Fibroblast of lung (primary cell): ENCODE results near the gene DDX10. TPM values are rescaled to one million over a fixed set of nuclear protein-coding genes. Genes with fewer than 3 reads are reported as not detected.

ENCODE experiments used
- DNase-seq, 2 donors: peaks; one replicate each; pipeline versions ENCODE4 v3.0.0 to v3.0.0-alpha.2; 2010; ENCODE audit warnings: low read depth in 2 of 2
- H2AFZ ChIP-seq: 2 replicates; pipeline ENCODE4 v1.5.1; 2012; ENCODE audit warnings: low read length, control low read depth, inconsistent platforms
- H3K27ac ChIP-seq: 2 replicates; pipeline ENCODE4 v1.5.1; 2011; ENCODE audit warnings: low read length, control low read depth; ENCODE audit not compliant: insufficient read depth
- H3K27me3 ChIP-seq: 2 replicates; pipeline ENCODE4 v1.5.1; 2011; ENCODE audit warnings: mild to moderate bottlenecking, low read length; ENCODE audit not compliant: control insufficient read depth, insufficient read depth
- H3K36me3 ChIP-seq: 2 replicates; pipeline ENCODE4 v1.5.1; 2011; ENCODE audit warnings: low read length; ENCODE audit not compliant: control insufficient read depth, insufficient read depth
- H3K4me1 ChIP-seq: 2 replicates; pipeline ENCODE4 v1.5.1; 2011; ENCODE audit warnings: low read length; ENCODE audit not compliant: control insufficient read depth, insufficient read depth; ENCODE audit errors: extremely low read depth
- H3K4me2 ChIP-seq: 2 replicates; pipeline ENCODE4 v1.5.1; 2011; ENCODE audit warnings: low read length, control low read depth; ENCODE audit not compliant: insufficient read depth; ENCODE audit errors: extremely low read depth
- H3K4me3 ChIP-seq, 4 experiments: fragments of 200-600 bp in 1 of 4; sonication (generic) in 1 of 4; replicated peaks in 1 of 4; 2 replicates each; pipeline ENCODE4 v1.5.1; 2011 to 2016; ENCODE audit warnings: low read length in 4 of 4, low read depth in 3 of 4, mild to moderate bottlenecking in 3 of 4, control low read depth in 2 of 4, inconsistent platforms in 1 of 4, mixed read lengths in 1 of 4; ENCODE audit not compliant: insufficient read depth in 1 of 4; ENCODE audit errors: control extremely low read depth in 1 of 4
- H3K79me2 ChIP-seq: 2 replicates; pipeline ENCODE4 v1.5.1; 2012; ENCODE audit warnings: mild to moderate bottlenecking, low read length, inconsistent platforms; ENCODE audit not compliant: control insufficient read depth, insufficient read depth
- H3K9ac ChIP-seq: 2 replicates; pipeline ENCODE4 v1.5.1; 2011; ENCODE audit warnings: mild to moderate bottlenecking, low read length, control low read depth; ENCODE audit not compliant: insufficient read depth
- H3K9me3 ChIP-seq: 2 replicates; pipeline ENCODE4 v1.5.1; 2012; ENCODE audit warnings: low read depth, low read length; ENCODE audit not compliant: control insufficient read depth, insufficient read depth
- H4K20me1 ChIP-seq: 2 replicates; pipeline ENCODE4 v1.5.1; 2011; ENCODE audit warnings: low read length; ENCODE audit not compliant: control insufficient read depth, insufficient read depth; ENCODE audit errors: extremely low read depth
- CTCF ChIP-seq, 2 donors: IDR thresholded peaks in 1 of 2; conservative IDR thresholded peaks in 1 of 2; 1 replicate in 1 of 2; 2 replicates in 1 of 2; pipeline ENCODE4 v1.5.1; 2011 to 2012; ENCODE audit warnings: low read length in 2 of 2, control low read depth in 1 of 2, inconsistent platforms in 1 of 2, low read depth in 1 of 2, mild to moderate bottlenecking in 1 of 2
- EZH2 ChIP-seq: IDR thresholded peaks from 2 replicates; pipeline ENCODE4 v1.5.1; 2012; ENCODE audit warnings: low read length, control low read depth, mild to moderate bottlenecking; ENCODE audit errors: missing control alignments
- polyA plus RNA-seq, 2 donors: library from polyadenylated mRNA; depleted of rRNA in 1 of 2; stranded (reverse) in 1 of 2; unstranded in 1 of 2; fragments of >200 nt; gene quantifications; 2 replicates each; pipeline ENCODE4 v1.2.1, GENCODE V29; 2011 to 2012; ENCODE audit warnings: missing spikeins in 1 of 2
- total RNA-seq: library from RNA; depleted of rRNA; stranded (reverse); fragments of >200 nt; gene quantifications from 2 replicates; pipeline ENCODE4 v1.2.1, GENCODE V29; 2014

DDX10 gene
- total and polyA plus RNA-seq, 2 donors (not counting 1 experiment from before 2014, with no cell fraction given): 18.5 to 20.7 TPM

- DNase-seq: no peak
Observed at GRCh38 chr11:108863528-108863927, 198.7 kb downstream of the DDX10 start.

GRCh38 chr11:108865406-108865805 is 200.5 kb downstream of the DDX10 start:
- H3K4me3 ChIP-seq: no peak overlapping the region
- H4K20me1 ChIP-seq: no peaks in the 10 kb centered on the region
- H3K27me3 ChIP-seq: no peaks in the 10 kb centered on the region
- no peak overlapping the region for H3K27ac ChIP-seq
- DNase-seq: peak in 1 of 2 donors; percentile 75
- no peak overlapping the region for H3K4me2 ChIP-seq
- peaks cover 2% of the 10 kb centered on the region for H3K4me1 ChIP-seq
- no peak overlapping the region for H3K9ac ChIP-seq
- no peaks in the 10 kb centered on the region for H3K79me2 ChIP-seq
- no peaks in the 10 kb centered on the region for H3K9me3 ChIP-seq
- no peak overlapping the region for H2AFZ ChIP-seq
- no peaks in the 10 kb centered on the region for H3K36me3 ChIP-seq
- TF ChIP-seq EZH2: no peak
- TF ChIP-seq CTCF (conservative IDR thresholded peaks at IDR 0.05 in 1 of 2, IDR thresholded peaks at IDR 0.05 in 1 of 2; ENCODE audit: low read depth in 1 of 2, low read length in 2 of 2): no peak

More at GRCh38 chr11:108863528-108863927, 198.7 kb downstream of the DDX10 start:
- no peak overlapping the region for H3K27ac ChIP-seq
- H3K79me2 ChIP-seq: no peaks in the 10 kb centered on the region
- no peak overlapping the region for H3K4me2 ChIP-seq
- H3K4me1 ChIP-seq: no peaks in the 10 kb centered on the region
- no peaks in the 10 kb centered on the region for H4K20me1 ChIP-seq
- no peak overlapping the region for H2AFZ ChIP-seq
- no peak overlapping the region for H3K9ac ChIP-seq
- H3K36me3 ChIP-seq: no peaks in the 10 kb centered on the region
- H3K9me3 ChIP-seq: no peaks in the 10 kb centered on the region
- TF ChIP-seq CTCF (conservative IDR thresholded peaks at IDR 0.05 in 1 of 2, IDR thresholded peaks at IDR 0.05 in 1 of 2; ENCODE audit: low read depth in 1 of 2, low read length in 2 of 2) (no peak), EZH2 (no peak)
- H3K27me3 ChIP-seq: no peaks in the 10 kb centered on the region
- no peak overlapping the region for H3K4me3 ChIP-seq

GRCh38 chr11:108866781-108867180 is 201.9 kb downstream of the DDX10 start:
- Histone ChIP-seq H3K79me2 (no peaks in the 10 kb centered on the region), H3K4me2 (no peak overlapping the region), H3K9me3 (no peaks in the 10 kb centered on the region), H3K27ac (no peak overlapping the region), H3K36me3 (no peaks in the 10 kb centered on the region), H3K27me3 (no peaks in the 10 kb centered on the region), H3K9ac (no peak overlapping the region), H3K4me3 (no peak overlapping the region), H4K20me1 (no peaks in the 10 kb centered on the region), H2AFZ (no peak overlapping the region), H3K4me1 (peaks cover 3% of the 10 kb centered on the region)
- no peak for DNase-seq
- no peak for TF ChIP-seq EZH2
- no peak for TF ChIP-seq CTCF (conservative IDR thresholded peaks at IDR 0.05 in 1 of 2, IDR thresholded peaks at IDR 0.05 in 1 of 2; ENCODE audit: low read depth in 1 of 2, low read length in 2 of 2)
